H9 (cell line): ENCODE measurements around the gene KICS2. TPM values are rescaled to one million over a fixed set of nuclear protein-coding genes. Genes with fewer than 3 reads are reported as not detected.
A peak's percentile ranks its signal among the peaks of the same experiment; 100 is the strongest.

Experiments used
- DNase-seq: peaks from one replicate; pipeline ENCODE4 v3.0.0-alpha.2; 2017
- H2AFZ ChIP-seq: one replicate; pipeline ENCODE4 v1.6.1; 2013; ENCODE audit warnings: mild to moderate bottlenecking, low read length, control low read depth, moderate library complexity
- H2AK5ac ChIP-seq: 2 replicates; pipeline ENCODE4 v1.6.1; 2013; ENCODE audit warnings: low read length, control low read depth, mixed read lengths; ENCODE audit not compliant: insufficient read length
- H2BK120ac ChIP-seq: one replicate; pipeline ENCODE4 v1.6.1; 2013; ENCODE audit warnings: low read depth, mild to moderate bottlenecking, low read length, control low read depth, inconsistent platforms; ENCODE audit not compliant: poor library complexity, severe bottlenecking
- H2BK12ac ChIP-seq: 2 replicates; pipeline ENCODE4 v1.6.1; 2013; ENCODE audit warnings: low read length, control low read depth, mixed read lengths, low read depth; ENCODE audit not compliant: insufficient read length
- H2BK15ac ChIP-seq: 2 replicates; pipeline ENCODE4 v1.6.1; 2013; ENCODE audit warnings: low read depth, low read length, control low read depth
- H2BK20ac ChIP-seq: one replicate; pipeline ENCODE4 v1.6.1; 2013; ENCODE audit warnings: low read depth, mild to moderate bottlenecking, low read length, control low read depth, inconsistent platforms; ENCODE audit not compliant: poor library complexity, severe bottlenecking
- H2BK5ac ChIP-seq: 2 replicates; pipeline ENCODE4 v1.6.1; 2013; ENCODE audit warnings: low read length, control low read depth, mixed read lengths; ENCODE audit not compliant: insufficient read length
- H3K14ac ChIP-seq: 2 replicates; pipeline ENCODE4 v1.6.1; 2013; ENCODE audit warnings: low read length, control low read depth; ENCODE audit not compliant: insufficient read depth
- H3K18ac ChIP-seq: 2 replicates; pipeline ENCODE4 v1.6.1; 2013; ENCODE audit warnings: low read depth, mild to moderate bottlenecking, mixed read lengths, low read length, control low read depth; ENCODE audit not compliant: insufficient read length
- H3K23ac ChIP-seq: 2 replicates; pipeline ENCODE4 v1.6.1; 2013; ENCODE audit warnings: low read length, control low read depth, mixed read lengths, low read depth; ENCODE audit not compliant: insufficient read length
- H3K23me2 ChIP-seq: 2 replicates; pipeline ENCODE4 v1.6.1; 2013; ENCODE audit warnings: low read depth, mild to moderate bottlenecking, mixed read lengths, low read length, control low read depth; ENCODE audit not compliant: insufficient read length, poor library complexity, severe bottlenecking
- H3K27ac ChIP-seq: 2 replicates; pipeline ENCODE4 v1.5.1; 2013; ENCODE audit warnings: low read length, control low read depth, mixed read lengths, low read depth; ENCODE audit not compliant: insufficient read length
- H3K27me3 ChIP-seq: 2 replicates; pipeline ENCODE4 v1.6.1; 2013; ENCODE audit warnings: low read length, control low read depth, inconsistent platforms; ENCODE audit not compliant: insufficient read depth
- H3K4ac ChIP-seq: 2 replicates; pipeline ENCODE4 v1.6.1; 2013; ENCODE audit warnings: low read depth, mild to moderate bottlenecking, control low read depth, inconsistent platforms, low read length, moderate library complexity
- H3K4me1 ChIP-seq: 2 replicates; pipeline ENCODE4 v1.6.1; 2013; ENCODE audit warnings: low read length, control low read depth, inconsistent platforms; ENCODE audit not compliant: insufficient read depth
- H3K4me2 ChIP-seq: 2 replicates; pipeline ENCODE4 v1.6.1; 2013; ENCODE audit warnings: low read length, control low read depth, mixed read lengths; ENCODE audit not compliant: insufficient read length, insufficient read depth
- H3K56ac ChIP-seq: 2 replicates; pipeline ENCODE4 v1.6.1; 2013; ENCODE audit warnings: low read depth, mild to moderate bottlenecking, mixed read lengths, low read length, control low read depth; ENCODE audit not compliant: insufficient read length
- H3K79me1 ChIP-seq: 2 replicates; pipeline ENCODE4 v1.6.1; 2013; ENCODE audit warnings: low read depth, mild to moderate bottlenecking, moderate library complexity, low read length, control low read depth, inconsistent platforms; ENCODE audit not compliant: insufficient read depth, poor library complexity, severe bottlenecking
- H3K79me2 ChIP-seq: 2 replicates; pipeline ENCODE4 v1.6.1; 2013; ENCODE audit warnings: low read length, control low read depth, inconsistent platforms; ENCODE audit not compliant: insufficient read depth
- H3K9ac ChIP-seq: 2 replicates; pipeline ENCODE4 v1.6.1; 2013; ENCODE audit warnings: low read length, control low read depth, mixed read lengths; ENCODE audit not compliant: insufficient read length; ENCODE audit errors: extremely low read depth
- H3K9me3 ChIP-seq: one replicate; pipeline ENCODE4 v1.6.1; 2013; ENCODE audit warnings: low read depth, low read length, inconsistent platforms; ENCODE audit not compliant: control insufficient read depth
- H3T11ph ChIP-seq: one replicate; pipeline ENCODE4 v1.6.1; 2013; ENCODE audit warnings: mild to moderate bottlenecking, low read length, control low read depth, inconsistent platforms
- H4K20me1 ChIP-seq: one replicate; pipeline ENCODE4 v1.6.1; 2013; ENCODE audit not compliant: control insufficient read depth, insufficient read length, insufficient read depth
- H4K5ac ChIP-seq: 2 replicates; pipeline ENCODE4 v1.6.1; 2013; ENCODE audit warnings: low read depth, mild to moderate bottlenecking, mixed read lengths, low read length, control low read depth; ENCODE audit not compliant: insufficient read length
- H4K8ac ChIP-seq: replicated peaks from 2 replicates; pipeline ENCODE4 v1.6.1; 2013; ENCODE audit warnings: low read length, control low read depth, mixed read lengths, low read depth; ENCODE audit not compliant: insufficient read length
- H4K91ac ChIP-seq: 2 replicates; pipeline ENCODE4 v1.6.1; 2013; ENCODE audit warnings: low read depth, mild to moderate bottlenecking, moderate library complexity, mixed read lengths, low read length, control low read depth; ENCODE audit not compliant: insufficient read length
- H3K27ac Mint-ChIP-seq, 3 experiments: 2 replicates in 2 of 3; 3 replicates in 1 of 3; pipeline ENCODE4 v1.8.0; 2020 to 2021; ENCODE audit warnings: mixed read lengths in 3 of 3, mild to moderate bottlenecking in 1 of 3, moderate library complexity in 1 of 3
- H3K27me3 Mint-ChIP-seq: 2 replicates; pipeline ENCODE4 v1.8.0; 2021; ENCODE audit warnings: low read depth, mild to moderate bottlenecking, moderate library complexity, mixed read lengths
- H3K36me3 Mint-ChIP-seq, 3 experiments: 2 replicates in 2 of 3; 3 replicates in 1 of 3; pipeline ENCODE4 v1.8.0; 2020 to 2021; ENCODE audit warnings: low read depth in 3 of 3, mixed read lengths in 3 of 3; ENCODE audit not compliant: insufficient read depth in 1 of 3
- H3K4me1 Mint-ChIP-seq, 2 experiments: 2 replicates each; pipeline ENCODE4 v1.8.0; 2020; ENCODE audit warnings: mixed read lengths in 2 of 2
- H3K4me3 Mint-ChIP-seq, 2 experiments: 2 replicates in 1 of 2; 3 replicates in 1 of 2; pipeline ENCODE4 v1.8.0; 2020 to 2021; ENCODE audit warnings: mild to moderate bottlenecking in 2 of 2, mixed read lengths in 2 of 2, moderate library complexity in 1 of 2
- H3K9me3 Mint-ChIP-seq, 2 experiments: 2 replicates in 1 of 2; 3 replicates in 1 of 2; pipeline ENCODE4 v1.8.0; 2020; ENCODE audit warnings: mild to moderate bottlenecking in 2 of 2, mixed read lengths in 2 of 2, moderate library complexity in 1 of 2
- WGBS: extraction: QIAGEN DNeasy Blood & Tissue Kit; methylation state at CpG from one replicate; pipeline ENCODE4 v1.1.7; 2013; ENCODE audit warnings: missing lambda C conversion rate, low lambda C conversion rate, mixed read lengths; ENCODE audit not compliant: insufficient read length; ENCODE audit errors: extremely low coverage; 5-methylcytosine and 5-hydroxymethylcytosine counted together
- total RNA-seq: library from RNA; stranded (reverse); gene quantifications from 2 replicates; pipeline ENCODE4 v1.2.1, GENCODE V29; 2021
- TF ChIP-seq, protein P1 (sequence below): fragments of 200-600 bp; sonication (generic); conservative IDR thresholded peaks from 3 replicates; pipeline ENCODE4 v1.8.0; 2021; ENCODE audit warnings: antibody characterized with exemption, mild to moderate bottlenecking

Gene KICS2
- total RNA-seq, 1 experiment from 2014 or later: 7.3 TPM

DNA sequence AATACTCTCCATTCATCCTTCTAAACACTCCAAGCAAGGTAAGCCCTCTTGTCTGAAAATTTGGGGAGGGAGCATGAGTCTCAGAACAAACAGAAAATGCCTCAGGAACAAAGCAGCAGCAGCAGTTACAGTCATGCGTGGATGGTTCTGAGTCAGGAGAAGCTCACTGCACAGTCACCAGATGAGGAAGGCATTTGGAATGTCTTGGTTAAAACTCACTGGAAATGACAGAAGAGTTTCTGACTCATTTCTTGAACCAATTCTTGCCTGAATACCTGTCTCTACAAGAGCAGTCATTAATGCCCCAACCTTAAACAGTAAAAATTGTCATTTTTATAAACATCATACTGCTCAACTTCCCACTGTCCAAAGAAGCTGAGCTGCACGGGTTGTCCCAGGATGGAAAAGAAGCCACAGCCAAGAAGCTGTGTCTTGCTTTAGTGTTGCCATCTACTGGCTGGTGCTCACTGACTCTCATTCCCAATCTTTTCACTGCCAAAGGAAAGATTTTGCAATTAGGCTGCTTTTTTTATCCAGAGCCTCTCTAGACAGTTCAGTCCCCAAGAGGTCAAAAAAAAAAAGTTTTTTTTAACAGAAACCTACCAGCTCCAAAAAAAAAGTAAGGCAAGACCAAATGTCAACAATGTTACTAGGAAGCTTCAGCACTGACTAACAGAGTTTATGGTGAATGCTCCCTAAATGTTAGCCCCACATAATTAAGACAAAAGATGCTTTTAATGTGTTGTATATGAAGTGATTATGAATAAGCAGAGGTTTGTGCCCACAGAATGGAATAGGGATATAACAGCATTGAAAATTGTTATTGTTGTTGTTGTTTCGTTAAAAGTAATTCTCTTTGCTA lies 40.4 kb downstream of the KICS2 start:
- no peak overlapping the region for H4K91ac ChIP-seq
- no peaks in the 10 kb centered on the region for H3K4me1 ChIP-seq
- no peak overlapping the region for H2AK5ac ChIP-seq
- H2BK12ac ChIP-seq: no peak overlapping the region
- no peaks in the 10 kb centered on the region for H3K79me1 ChIP-seq
- H3K4me2 ChIP-seq: no peak overlapping the region
- Mint-ChIP-seq H3K4me1 (no peaks in the 10 kb centered on the region; a peak in 2 of 4 replicates), H3K4me3 (no peak overlapping the region), H3K27ac (no peak overlapping the region), H3K9me3 (no peaks in the 10 kb centered on the region), H3K27me3 (no peaks in the 10 kb centered on the region; the same call in 1 of the 2 replicates), H3K36me3 (no peaks in the 10 kb centered on the region)
- H4K5ac ChIP-seq: no peak overlapping the region
- no peak overlapping the region for H3K14ac ChIP-seq
- H2BK120ac ChIP-seq: no peak overlapping the region
- H3K79me2 ChIP-seq: no peaks in the 10 kb centered on the region
- no peak overlapping the region for H3K56ac ChIP-seq
- WGBS: no CpG with 5 or more reads among the region's 3 CpGs
- H2BK20ac ChIP-seq: no peak overlapping the region
- no peak overlapping the region for H4K8ac ChIP-seq
- H3T11ph ChIP-seq: no peak overlapping the region
- H4K20me1 ChIP-seq: no peaks in the 10 kb centered on the region
- DNase-seq: peak; percentile 45
- no peak overlapping the region for H3K27ac ChIP-seq
- no peaks in the 10 kb centered on the region for H3K23me2 ChIP-seq
- H2BK15ac ChIP-seq: no peak overlapping the region
- H3K18ac ChIP-seq: no peak overlapping the region
- TF ChIP-seq, protein P1, sequence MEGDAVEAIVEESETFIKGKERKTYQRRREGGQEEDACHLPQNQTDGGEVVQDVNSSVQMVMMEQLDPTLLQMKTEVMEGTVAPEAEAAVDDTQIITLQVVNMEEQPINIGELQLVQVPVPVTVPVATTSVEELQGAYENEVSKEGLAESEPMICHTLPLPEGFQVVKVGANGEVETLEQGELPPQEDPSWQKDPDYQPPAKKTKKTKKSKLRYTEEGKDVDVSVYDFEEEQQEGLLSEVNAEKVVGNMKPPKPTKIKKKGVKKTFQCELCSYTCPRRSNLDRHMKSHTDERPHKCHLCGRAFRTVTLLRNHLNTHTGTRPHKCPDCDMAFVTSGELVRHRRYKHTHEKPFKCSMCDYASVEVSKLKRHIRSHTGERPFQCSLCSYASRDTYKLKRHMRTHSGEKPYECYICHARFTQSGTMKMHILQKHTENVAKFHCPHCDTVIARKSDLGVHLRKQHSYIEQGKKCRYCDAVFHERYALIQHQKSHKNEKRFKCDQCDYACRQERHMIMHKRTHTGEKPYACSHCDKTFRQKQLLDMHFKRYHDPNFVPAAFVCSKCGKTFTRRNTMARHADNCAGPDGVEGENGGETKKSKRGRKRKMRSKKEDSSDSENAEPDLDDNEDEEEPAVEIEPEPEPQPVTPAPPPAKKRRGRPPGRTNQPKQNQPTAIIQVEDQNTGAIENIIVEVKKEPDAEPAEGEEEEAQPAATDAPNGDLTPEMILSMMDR: peak; percentile 69
- H3K9me3 ChIP-seq: no peaks in the 10 kb centered on the region
- no peak overlapping the region for H3K9ac ChIP-seq
- no peak overlapping the region for H2BK5ac ChIP-seq
- no peak overlapping the region for H2AFZ ChIP-seq
- no peak overlapping the region for H3K23ac ChIP-seq
- H3K27me3 ChIP-seq: no peaks in the 10 kb centered on the region
- no peak overlapping the region for H3K4ac ChIP-seq
